Astrocyte (in vitro differentiated cells and primary cell): ENCODE results near the gene MCTP2. TPM values are rescaled to one million over a fixed set of nuclear protein-coding genes. Genes with fewer than 3 reads are reported as not detected.

ENCODE experiments used
- DNase-seq: peaks from one replicate; pipeline ENCODE4 v3.0.0-alpha.2; 2010; ENCODE audit warnings: low read depth
- FAIRE-seq: peaks from 2 replicates; lab custom pipeline; 2011; peaks lifted over from hg19 to GRCh38; lab: Jason Lieb, UNC
- H2AFZ ChIP-seq: 2 replicates; pipeline ENCODE4 v1.6.0; 2012; ENCODE audit warnings: low read depth, low read length, inconsistent platforms
- H3K27ac ChIP-seq: 2 replicates; pipeline ENCODE4 v1.5.1; 2011; ENCODE audit warnings: low read depth, low read length, inconsistent platforms
- H3K27me3 ChIP-seq: 2 replicates; pipeline ENCODE4 v1.6.0; 2011; ENCODE audit warnings: low read length, inconsistent platforms; ENCODE audit not compliant: insufficient read depth
- H3K36me3 ChIP-seq: 2 replicates; pipeline ENCODE4 v1.5.1; 2011; ENCODE audit warnings: low read length, inconsistent platforms; ENCODE audit not compliant: insufficient read depth
- H3K4me1 ChIP-seq: 2 replicates; pipeline ENCODE4 v1.5.1; 2011; ENCODE audit warnings: low read length, inconsistent platforms; ENCODE audit not compliant: insufficient read depth
- H3K4me2 ChIP-seq: 2 replicates; pipeline ENCODE4 v1.6.0; 2012; ENCODE audit warnings: low read length, inconsistent platforms
- H3K4me3 ChIP-seq: 2 replicates; pipeline ENCODE4 v1.5.1; 2011; ENCODE audit warnings: low read depth, mild to moderate bottlenecking, low read length, inconsistent platforms; ENCODE audit not compliant: insufficient read depth
- H3K79me2 ChIP-seq: 2 replicates; pipeline ENCODE4 v1.6.0; 2012; ENCODE audit warnings: mild to moderate bottlenecking, low read length, inconsistent platforms; ENCODE audit not compliant: insufficient read depth
- H3K9ac ChIP-seq: 2 replicates; pipeline ENCODE4 v1.6.0; 2012; ENCODE audit warnings: mild to moderate bottlenecking, low read length, inconsistent platforms
- H3K9me3 ChIP-seq: 2 replicates; pipeline ENCODE4 v1.5.1; 2012; ENCODE audit warnings: low read depth, mild to moderate bottlenecking, low read length, inconsistent platforms; ENCODE audit not compliant: insufficient read depth
- H4K20me1 ChIP-seq: 2 replicates; pipeline ENCODE4 v1.6.0; 2012; ENCODE audit warnings: low read length, inconsistent platforms; ENCODE audit not compliant: insufficient read depth
- H3K27ac Mint-ChIP-seq: one replicate; pipeline ENCODE4 v1.8.0; 2021; ENCODE audit warnings: mild to moderate bottlenecking, mixed read lengths; ENCODE audit not compliant: unreplicated experiment
- H3K27me3 Mint-ChIP-seq: one replicate; pipeline ENCODE4 v1.8.0; 2021; ENCODE audit warnings: low read depth, mixed read lengths; ENCODE audit not compliant: unreplicated experiment
- H3K36me3 Mint-ChIP-seq: one replicate; pipeline ENCODE4 v1.8.0; 2021; ENCODE audit warnings: low read depth, mixed read lengths; ENCODE audit not compliant: unreplicated experiment
- H3K4me1 Mint-ChIP-seq: one replicate; pipeline ENCODE4 v1.8.0; 2021; ENCODE audit warnings: low read depth, mixed read lengths; ENCODE audit not compliant: unreplicated experiment
- H3K4me3 Mint-ChIP-seq: one replicate; pipeline ENCODE4 v1.8.0; 2021; ENCODE audit warnings: mild to moderate bottlenecking, moderate library complexity, mixed read lengths; ENCODE audit not compliant: unreplicated experiment
- H3K9me3 Mint-ChIP-seq: one replicate; pipeline ENCODE4 v1.8.0; 2021; ENCODE audit warnings: mild to moderate bottlenecking, mixed read lengths; ENCODE audit not compliant: unreplicated experiment
- EZH2 ChIP-seq: IDR thresholded peaks from 2 replicates; pipeline ENCODE4 v1.6.1; 2012; ENCODE audit warnings: mild to moderate bottlenecking, low read length, inconsistent platforms; ENCODE audit not compliant: insufficient read depth
- total RNA-seq: library from RNA; stranded (reverse); gene quantifications from 2 replicates; pipeline ENCODE4 v1.2.1, GENCODE V29; 2021
- TF ChIP-seq, protein P1 (sequence below): IDR thresholded peaks from 2 replicates; pipeline ENCODE4 v1.5.1; 2011; ENCODE audit warnings: low read depth, mild to moderate bottlenecking, inconsistent platforms, low read length, moderate library complexity; ENCODE audit not compliant: insufficient read depth

The MCTP2 gene
- total RNA-seq, 1 donor from 2014 or later: 2.6 TPM

DNA sequence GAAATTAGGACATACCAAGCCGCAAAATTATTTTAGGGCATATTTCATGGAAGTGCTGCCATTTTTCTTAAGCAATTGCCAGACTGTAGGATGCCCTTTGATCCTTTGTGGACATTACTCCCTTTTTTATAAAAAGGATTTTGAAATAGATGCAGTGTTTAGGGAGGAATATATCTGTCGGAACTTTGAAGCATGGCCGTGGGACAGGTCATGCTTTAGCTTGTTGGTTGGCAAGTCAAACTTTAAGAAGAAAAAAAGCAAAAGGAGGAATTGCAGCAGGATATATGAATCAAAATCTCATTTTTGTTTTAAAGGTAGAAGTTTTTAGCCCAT, 122.1 kb downstream of the MCTP2 start:
- H3K4me2 ChIP-seq: no peak overlapping the region
- no peak overlapping the region for H3K4me3 Mint-ChIP-seq

DNA sequence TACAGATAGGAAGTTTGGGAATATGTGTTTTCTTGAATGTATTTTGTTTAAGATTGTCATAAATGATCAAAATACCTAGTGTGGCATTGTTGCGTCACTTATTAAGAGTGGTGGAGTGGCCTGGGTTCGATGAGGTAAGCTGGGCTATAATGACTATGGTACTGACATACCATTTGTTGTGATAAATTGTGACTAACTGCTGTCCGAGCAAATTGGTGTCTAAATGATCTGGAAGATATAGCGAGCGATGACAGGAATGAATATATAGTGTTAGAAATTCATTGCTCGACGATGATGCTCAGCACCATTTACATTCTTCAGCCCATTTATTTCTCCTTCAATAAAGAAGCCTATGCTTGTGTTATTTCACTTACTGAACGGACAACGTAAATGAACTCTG, 123.3 kb downstream of the MCTP2 start:
- FAIRE-seq (no peak), DNase-seq (no peak)
- no peak overlapping the region for H3K4me3 Mint-ChIP-seq
- Histone ChIP-seq H3K36me3 (no peaks in the 10 kb centered on the region), H3K27me3 (no peaks in the 10 kb centered on the region), H3K4me1 (no peaks in the 10 kb centered on the region), H3K9ac (no peak overlapping the region), H4K20me1 (no peaks in the 10 kb centered on the region), H3K27ac (no peak overlapping the region), H2AFZ (no peak overlapping the region), H3K4me3 (no peak overlapping the region), H3K4me2 (no peak overlapping the region), H3K9me3 (no peaks in the 10 kb centered on the region), H3K79me2 (no peaks in the 10 kb centered on the region)
- peaks cover 2% of the 10 kb centered on the region for H3K9me3 Mint-ChIP-seq
- H3K27me3 Mint-ChIP-seq: peaks cover 3% of the 10 kb centered on the region
- no peak for TF ChIP-seq EZH2
- TF ChIP-seq, protein P1, sequence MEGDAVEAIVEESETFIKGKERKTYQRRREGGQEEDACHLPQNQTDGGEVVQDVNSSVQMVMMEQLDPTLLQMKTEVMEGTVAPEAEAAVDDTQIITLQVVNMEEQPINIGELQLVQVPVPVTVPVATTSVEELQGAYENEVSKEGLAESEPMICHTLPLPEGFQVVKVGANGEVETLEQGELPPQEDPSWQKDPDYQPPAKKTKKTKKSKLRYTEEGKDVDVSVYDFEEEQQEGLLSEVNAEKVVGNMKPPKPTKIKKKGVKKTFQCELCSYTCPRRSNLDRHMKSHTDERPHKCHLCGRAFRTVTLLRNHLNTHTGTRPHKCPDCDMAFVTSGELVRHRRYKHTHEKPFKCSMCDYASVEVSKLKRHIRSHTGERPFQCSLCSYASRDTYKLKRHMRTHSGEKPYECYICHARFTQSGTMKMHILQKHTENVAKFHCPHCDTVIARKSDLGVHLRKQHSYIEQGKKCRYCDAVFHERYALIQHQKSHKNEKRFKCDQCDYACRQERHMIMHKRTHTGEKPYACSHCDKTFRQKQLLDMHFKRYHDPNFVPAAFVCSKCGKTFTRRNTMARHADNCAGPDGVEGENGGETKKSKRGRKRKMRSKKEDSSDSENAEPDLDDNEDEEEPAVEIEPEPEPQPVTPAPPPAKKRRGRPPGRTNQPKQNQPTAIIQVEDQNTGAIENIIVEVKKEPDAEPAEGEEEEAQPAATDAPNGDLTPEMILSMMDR: no peak
- no peaks in the 10 kb centered on the region for H3K4me1 Mint-ChIP-seq
- no peak overlapping the region for H3K27ac Mint-ChIP-seq
- H3K36me3 Mint-ChIP-seq: no peaks in the 10 kb centered on the region

More for the DNA sequence above, 122.1 kb downstream of the MCTP2 start:
- TF ChIP-seq, protein P1: no peak
- TF ChIP-seq EZH2: no peak
- H3K27ac ChIP-seq: no peak overlapping the region
- no peaks in the 10 kb centered on the region for H3K79me2 ChIP-seq
- H3K27me3 Mint-ChIP-seq: peaks cover 1% of the 10 kb centered on the region
- H3K4me3 ChIP-seq: no peak overlapping the region
- no peak overlapping the region for H2AFZ ChIP-seq
- no peaks in the 10 kb centered on the region for H3K36me3 Mint-ChIP-seq
- H3K4me1 ChIP-seq: no peaks in the 10 kb centered on the region
- H3K36me3 ChIP-seq: no peaks in the 10 kb centered on the region
- H3K9me3 ChIP-seq: no peaks in the 10 kb centered on the region
- FAIRE-seq: no peak
- no peaks in the 10 kb centered on the region for H4K20me1 ChIP-seq
- peaks cover 2% of the 10 kb centered on the region for H3K9me3 Mint-ChIP-seq
- no peaks in the 10 kb centered on the region for H3K4me1 Mint-ChIP-seq
- no peaks in the 10 kb centered on the region for H3K27me3 ChIP-seq
- no peak overlapping the region for H3K9ac ChIP-seq
- no peak for DNase-seq
- H3K27ac Mint-ChIP-seq: no peak overlapping the region

- Histone ChIP-seq H3K9ac (no peak overlapping the region), H3K4me3 (no peak overlapping the region), H4K20me1 (no peaks in the 10 kb centered on the region), H3K4me1 (no peaks in the 10 kb centered on the region), H2AFZ (no peak overlapping the region), H3K79me2 (no peaks in the 10 kb centered on the region), H3K36me3 (no peaks in the 10 kb centered on the region), H3K9me3 (no peaks in the 10 kb centered on the region), H3K27ac (no peak overlapping the region), H3K27me3 (peaks cover 2% of the 10 kb centered on the region), H3K4me2 (no peak overlapping the region)
- DNase-seq: no peak
- Mint-ChIP-seq H3K27ac (no peak overlapping the region), H3K27me3 (peaks cover 3% of the 10 kb centered on the region), H3K9me3 (no peaks in the 10 kb centered on the region), H3K4me3 (no peak overlapping the region), H3K4me1 (no peaks in the 10 kb centered on the region), H3K36me3 (no peaks in the 10 kb centered on the region)
- no peak for TF ChIP-seq EZH2
- TF ChIP-seq, protein P1: no peak
- no peak for FAIRE-seq
Observed at GRCh38 chr15:94359716-94360115, 128.4 kb downstream of the MCTP2 start.
